Measurements from ENCODE around the gene CDKAL1. TPM values are rescaled to one million over a fixed set of nuclear protein-coding genes. Genes with fewer than 3 reads are reported as not detected.

The CDKAL1 gene
- total RNA-seq, 1 experiment from 2014 or later: 11.8 TPM

DNA sequence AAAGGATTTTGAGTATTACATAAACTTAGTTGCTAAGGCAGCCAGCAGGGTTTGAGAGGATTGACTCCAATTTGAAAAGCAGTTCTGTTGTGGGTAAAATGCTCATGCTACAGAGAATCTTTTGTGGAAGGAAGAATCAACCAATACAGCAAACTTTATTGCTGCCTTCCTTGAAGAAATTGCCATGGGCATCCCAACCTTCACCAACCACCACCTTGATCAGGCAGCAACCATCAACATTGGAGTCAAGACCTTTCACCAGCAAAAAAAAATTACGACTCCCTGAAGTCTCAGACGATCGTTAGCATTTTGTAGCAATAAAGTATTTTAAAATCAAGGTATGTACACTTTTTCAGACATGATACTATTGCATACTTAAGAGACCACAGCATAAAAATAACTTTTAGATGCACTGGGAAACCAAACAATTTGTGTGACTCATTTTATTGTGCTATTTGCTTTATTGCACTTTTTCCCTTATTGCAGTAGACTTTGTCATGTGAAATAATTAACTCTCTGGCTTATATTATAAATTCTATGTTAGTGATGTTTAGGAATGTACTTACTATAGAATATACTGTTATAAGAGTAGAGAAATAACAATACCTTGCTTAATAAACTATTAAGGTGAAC, 390.8 kb downstream of the CDKAL1 start:
- H3K9me3 Mint-ChIP-seq (ENCODE audit: unreplicated experiment): no peaks in the 10 kb centered on the region
- intact Hi-C loops (cut with micrococcal nuclease): no loop called here
- BruUV-seq (replicated peaks): no TSS peak
- ChIA-PET POLR2A (no interaction called here), CTCF (no interaction called here)
- no peak for DNase-seq (ENCODE audit: unreplicated experiment)
- H3K27ac Mint-ChIP-seq (ENCODE audit: low read depth, unreplicated experiment): no peak overlapping the region
- H3K27me3 Mint-ChIP-seq (ENCODE audit: insufficient read depth, unreplicated experiment): no peaks in the 10 kb centered on the region
- no peaks in the 10 kb centered on the region for H3K4me1 Mint-ChIP-seq (ENCODE audit: insufficient read depth, unreplicated experiment)
- TF ChIP-seq, protein P1, sequence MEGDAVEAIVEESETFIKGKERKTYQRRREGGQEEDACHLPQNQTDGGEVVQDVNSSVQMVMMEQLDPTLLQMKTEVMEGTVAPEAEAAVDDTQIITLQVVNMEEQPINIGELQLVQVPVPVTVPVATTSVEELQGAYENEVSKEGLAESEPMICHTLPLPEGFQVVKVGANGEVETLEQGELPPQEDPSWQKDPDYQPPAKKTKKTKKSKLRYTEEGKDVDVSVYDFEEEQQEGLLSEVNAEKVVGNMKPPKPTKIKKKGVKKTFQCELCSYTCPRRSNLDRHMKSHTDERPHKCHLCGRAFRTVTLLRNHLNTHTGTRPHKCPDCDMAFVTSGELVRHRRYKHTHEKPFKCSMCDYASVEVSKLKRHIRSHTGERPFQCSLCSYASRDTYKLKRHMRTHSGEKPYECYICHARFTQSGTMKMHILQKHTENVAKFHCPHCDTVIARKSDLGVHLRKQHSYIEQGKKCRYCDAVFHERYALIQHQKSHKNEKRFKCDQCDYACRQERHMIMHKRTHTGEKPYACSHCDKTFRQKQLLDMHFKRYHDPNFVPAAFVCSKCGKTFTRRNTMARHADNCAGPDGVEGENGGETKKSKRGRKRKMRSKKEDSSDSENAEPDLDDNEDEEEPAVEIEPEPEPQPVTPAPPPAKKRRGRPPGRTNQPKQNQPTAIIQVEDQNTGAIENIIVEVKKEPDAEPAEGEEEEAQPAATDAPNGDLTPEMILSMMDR (IDR thresholded peaks at IDR 0.05; ENCODE audit: unreplicated experiment): no peak
- no peak overlapping the region for H3K4me3 Mint-ChIP-seq (ENCODE audit: unreplicated experiment)
- peaks cover 6% of the 10 kb centered on the region for H3K36me3 Mint-ChIP-seq (ENCODE audit: insufficient read depth, unreplicated experiment)

DNA sequence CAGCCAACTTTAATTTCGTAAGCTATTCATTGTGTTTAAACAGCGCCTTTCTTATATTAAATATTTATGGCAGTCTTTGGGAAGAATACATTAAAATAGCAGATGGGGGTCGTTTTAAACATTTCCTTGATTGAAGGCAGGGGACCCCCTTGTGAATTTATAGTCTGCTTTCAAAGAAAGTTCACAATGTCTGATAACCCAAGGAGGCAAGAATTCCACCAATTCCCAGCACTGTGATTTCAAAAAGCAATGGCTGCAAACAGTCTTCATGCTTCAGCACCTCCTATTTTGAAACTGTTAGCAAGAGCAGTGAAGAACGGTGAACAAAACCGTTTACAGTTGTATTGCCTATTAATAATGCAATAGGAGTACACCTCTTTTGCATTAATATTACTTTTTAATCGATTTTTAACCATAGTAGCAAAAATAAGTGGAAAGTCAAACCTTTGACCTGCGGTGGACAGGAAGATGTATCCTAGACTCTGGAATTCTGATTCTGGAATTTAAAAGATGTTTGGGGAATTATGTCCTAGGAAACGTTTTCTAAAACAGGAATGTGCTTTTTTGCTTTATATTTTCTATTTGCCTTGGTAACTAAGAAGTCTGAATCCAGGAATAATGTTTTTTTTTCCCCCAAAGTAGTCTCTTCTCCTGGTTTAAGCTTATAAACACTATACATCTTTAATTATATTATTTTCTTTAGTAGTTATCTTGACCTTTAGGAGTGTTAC, 393.0 kb downstream of the CDKAL1 start:
- CTCF ChIA-PET: no interaction called here
- no TSS peak for BruUV-seq (replicated peaks)
- TF ChIP-seq, protein P1 (IDR thresholded peaks at IDR 0.05; ENCODE audit: unreplicated experiment): no peak
- Mint-ChIP-seq H3K27me3 (ENCODE audit: insufficient read depth, unreplicated experiment) (no peaks in the 10 kb centered on the region), H3K27ac (ENCODE audit: low read depth, unreplicated experiment) (no peak overlapping the region), H3K4me1 (ENCODE audit: insufficient read depth, unreplicated experiment) (no peaks in the 10 kb centered on the region), H3K4me3 (ENCODE audit: unreplicated experiment) (no peak overlapping the region), H3K36me3 (ENCODE audit: insufficient read depth, unreplicated experiment) (peaks cover 6% of the 10 kb centered on the region), H3K9me3 (ENCODE audit: unreplicated experiment) (no peaks in the 10 kb centered on the region)
- DNase-seq (ENCODE audit: unreplicated experiment): no peak
- intact Hi-C loops (cut with micrococcal nuclease): no loop called here
- POLR2A ChIA-PET: no interaction called here

DNA sequence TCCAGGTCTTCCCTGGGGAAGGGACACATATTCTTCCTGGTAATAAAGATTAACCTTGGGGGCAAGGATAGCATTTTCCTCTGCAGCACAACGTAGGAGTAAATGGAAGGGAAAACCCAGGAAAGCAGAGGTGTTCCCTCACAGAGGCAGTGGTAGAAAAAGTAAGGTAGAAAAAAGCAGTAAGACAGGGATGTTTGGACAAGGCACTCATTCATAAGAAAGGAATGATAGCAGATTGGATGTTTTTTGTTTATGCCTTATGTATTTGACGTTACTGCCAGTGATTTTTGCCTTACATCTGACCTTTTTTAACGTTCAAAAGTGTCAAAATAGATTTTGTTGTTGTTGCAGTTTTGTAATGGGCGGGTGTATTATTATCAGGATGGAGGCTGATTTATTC, 395.0 kb downstream of the CDKAL1 start:
- ChIA-PET POLR2A (no interaction called here), CTCF (no interaction called here)
- Mint-ChIP-seq H3K4me1 (ENCODE audit: insufficient read depth, unreplicated experiment) (no peaks in the 10 kb centered on the region), H3K36me3 (ENCODE audit: insufficient read depth, unreplicated experiment) (no peaks in the 10 kb centered on the region), H3K27ac (ENCODE audit: low read depth, unreplicated experiment) (no peak overlapping the region), H3K27me3 (ENCODE audit: insufficient read depth, unreplicated experiment) (no peaks in the 10 kb centered on the region), H3K9me3 (ENCODE audit: unreplicated experiment) (no peaks in the 10 kb centered on the region), H3K4me3 (ENCODE audit: unreplicated experiment) (no peak overlapping the region)
- BruUV-seq (replicated peaks): no TSS peak
- intact Hi-C loops (cut with micrococcal nuclease): no loop called here
- TF ChIP-seq, protein P1 (IDR thresholded peaks at IDR 0.05; ENCODE audit: unreplicated experiment): no peak
- DNase-seq (ENCODE audit: unreplicated experiment): no peak

DNA sequence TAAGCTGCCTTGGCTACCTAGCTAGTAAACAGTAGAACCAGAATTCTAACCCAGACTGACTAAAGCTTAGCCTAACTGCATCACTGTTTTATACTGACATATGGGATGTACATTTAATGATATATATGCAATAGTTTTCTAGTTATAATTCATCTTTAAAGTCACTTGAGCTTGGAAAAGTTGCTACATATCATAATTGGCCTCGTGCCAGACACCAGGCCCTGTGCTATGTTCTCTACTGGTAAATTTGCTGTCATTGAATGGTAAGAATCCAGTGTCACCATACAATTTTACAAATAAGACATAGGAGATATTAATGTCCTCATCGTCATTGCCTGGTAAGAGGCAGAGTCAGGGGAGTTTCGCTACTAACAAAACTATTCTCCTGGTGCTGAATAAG, 396.8 kb downstream of the CDKAL1 start:
- Mint-ChIP-seq H3K9me3 (ENCODE audit: unreplicated experiment) (no peaks in the 10 kb centered on the region), H3K36me3 (ENCODE audit: insufficient read depth, unreplicated experiment) (no peaks in the 10 kb centered on the region), H3K4me3 (ENCODE audit: unreplicated experiment) (no peak overlapping the region), H3K27me3 (ENCODE audit: insufficient read depth, unreplicated experiment) (no peaks in the 10 kb centered on the region), H3K4me1 (ENCODE audit: insufficient read depth, unreplicated experiment) (no peaks in the 10 kb centered on the region), H3K27ac (ENCODE audit: low read depth, unreplicated experiment) (no peak overlapping the region)
- intact Hi-C loops (cut with micrococcal nuclease): no loop called here
- POLR2A ChIA-PET: interaction anchor here (0.8 to 1.2 kb wide), 2 partner anchors 22 to 91 kb away, joined by 3 read pairs; no protein-coding TSS in a partner anchor
- DNase-seq (ENCODE audit: unreplicated experiment): peak; percentile 20
- TF ChIP-seq, protein P1 (IDR thresholded peaks at IDR 0.05; ENCODE audit: unreplicated experiment): no peak
- BruUV-seq (replicated peaks): no TSS peak
- CTCF ChIA-PET: interaction anchor here (0.6 to 1.1 kb wide), 2 partner anchors 53 to 657 kb away, joined by 3 read pairs; no protein-coding TSS in a partner anchor
